ENCODE data around the gene ARRDC5. TPM values are rescaled to one million over a fixed set of nuclear protein-coding genes. Genes with fewer than 3 reads are reported as not detected.
A peak's percentile ranks its signal among the peaks of the same experiment; 100 is the strongest.
"Not testable (repeated sequence)": the region's sequence is repeated elsewhere in the genome, so short reads cannot be mapped to it uniquely, and the experiment has no call there.

The ARRDC5 gene
- total and polyA plus RNA-seq, 4 donors = 0.17 to 0.30 (median 0.26) TPM; not detected in 1

DNA sequence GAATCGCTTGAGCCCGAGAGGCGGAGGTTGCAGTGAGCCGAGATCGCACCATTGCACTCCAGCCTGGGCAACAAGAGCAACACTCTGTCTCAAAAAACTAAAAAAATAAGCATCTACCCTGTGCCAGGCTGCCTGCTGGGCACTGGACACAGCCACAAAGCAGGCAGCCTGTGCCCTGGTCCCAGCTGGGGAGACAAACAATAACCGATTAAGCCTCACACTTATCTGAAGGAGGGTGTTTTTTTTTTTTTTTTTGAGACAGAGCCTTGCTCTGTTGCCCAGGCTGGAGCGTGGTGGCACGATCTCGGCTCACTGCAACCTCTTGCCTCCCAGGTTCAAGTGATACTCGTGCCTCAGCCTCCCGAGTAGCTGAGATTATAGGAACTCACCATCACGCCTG lies 46.2 kb downstream of the ARRDC5 start:
- not testable (repeated sequence) for H3K4me3 ChIP-seq (ENCODE audit: low read depth, low read length); H3K27ac ChIP-seq (ENCODE audit: low read depth, low read length); H3K9me3 ChIP-seq (ENCODE audit: control insufficient read depth, insufficient read depth, low read length); H3K27me3 ChIP-seq (ENCODE audit: control insufficient read depth, insufficient read depth, low read length); H3K4me1 ChIP-seq (ENCODE audit: control insufficient read depth, insufficient read depth, low read length); DNase-seq (ENCODE audit: low read depth in 4 of 6, low spot score in 6 of 6)
- H3K36me3 ChIP-seq (ENCODE audit: control insufficient read depth, insufficient read depth, low read length) = peaks cover 59% of the 10 kb centered on the region
- WGBS (ENCODE audit: insufficient coverage) = 86% methylated on average over 12 of the region's 12 CpGs

GRCh38 chr19:4853506-4853905 lies 49.2 kb downstream of the ARRDC5 start:
- H3K36me3 ChIP-seq (ENCODE audit: control insufficient read depth, insufficient read depth, low read length) = peaks cover 50% of the 10 kb centered on the region
- H3K4me1 ChIP-seq (ENCODE audit: control insufficient read depth, insufficient read depth, low read length); H3K27ac ChIP-seq (ENCODE audit: low read depth, low read length); H3K4me3 ChIP-seq (ENCODE audit: low read depth, low read length); H3K27me3 ChIP-seq (ENCODE audit: control insufficient read depth, insufficient read depth, low read length); H3K9me3 ChIP-seq (ENCODE audit: control insufficient read depth, insufficient read depth, low read length); DNase-seq (ENCODE audit: low read depth in 4 of 6, low spot score in 6 of 6): not testable (repeated sequence)
- 92% methylated on average over 6 of the region's 8 CpGs for WGBS (ENCODE audit: insufficient coverage)

DNA sequence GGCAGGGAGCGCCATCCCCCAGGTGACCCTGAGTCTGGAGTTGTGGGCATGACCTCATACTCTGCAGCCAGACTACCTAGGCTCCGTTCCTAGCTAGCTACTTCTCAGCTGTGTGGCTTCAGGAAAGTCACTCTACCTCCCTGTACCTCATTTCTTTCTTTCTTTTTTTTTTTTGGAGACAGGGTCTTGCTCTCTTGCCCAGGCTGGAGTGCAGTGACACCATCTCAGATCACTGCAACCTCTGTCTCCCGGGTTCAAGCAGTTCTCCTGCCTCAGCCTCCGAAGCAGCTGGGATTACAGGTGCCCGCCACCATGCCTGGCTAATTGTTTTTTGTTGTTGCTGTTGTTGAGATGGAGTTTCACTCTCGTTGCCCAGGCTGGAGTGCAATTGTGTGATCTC lies 50.2 kb downstream of the ARRDC5 start:
- Histone ChIP-seq H3K4me3 (ENCODE audit: low read depth, low read length) (no peak overlapping the region), H3K36me3 (ENCODE audit: control insufficient read depth, insufficient read depth, low read length) (peaks cover 48% of the 10 kb centered on the region), H3K4me1 (ENCODE audit: control insufficient read depth, insufficient read depth, low read length) (no peaks in the 10 kb centered on the region), H3K27ac (ENCODE audit: low read depth, low read length) (no peak overlapping the region), H3K27me3 (ENCODE audit: control insufficient read depth, insufficient read depth, low read length) (no peaks in the 10 kb centered on the region), H3K9me3 (ENCODE audit: control insufficient read depth, insufficient read depth, low read length) (no peaks in the 10 kb centered on the region)
- DNase-seq (ENCODE audit: low read depth in 4 of 6, low spot score in 6 of 6) = no peak
- WGBS (ENCODE audit: insufficient coverage) = 97% methylated on average over 4 of the region's 6 CpGs

- Histone ChIP-seq H3K4me1 (ENCODE audit: control insufficient read depth, insufficient read depth, low read length) (no peaks in the 10 kb centered on the region), H3K27ac (ENCODE audit: low read depth, low read length) (no peak overlapping the region), H3K4me3 (ENCODE audit: low read depth, low read length) (no peak overlapping the region), H3K36me3 (ENCODE audit: control insufficient read depth, insufficient read depth, low read length) (peaks cover 52% of the 10 kb centered on the region), H3K9me3 (ENCODE audit: control insufficient read depth, insufficient read depth, low read length) (no peaks in the 10 kb centered on the region), H3K27me3 (ENCODE audit: control insufficient read depth, insufficient read depth, low read length) (no peaks in the 10 kb centered on the region)
- WGBS (ENCODE audit: insufficient coverage) = 76% methylated on average over 41 of the region's 42 CpGs
- peak in 2 of 6 donors; percentile 75 to 81 for DNase-seq (ENCODE audit: low read depth in 4 of 6, low spot score in 6 of 6)
These were observed 51.0 kb downstream of the ARRDC5 start for GRCh38 chr19:4851551-4852290.

- no peak overlapping the region for H3K27ac ChIP-seq (ENCODE audit: low read depth, low read length)
- 98% methylated on average over 7 of the region's 7 CpGs for WGBS (ENCODE audit: insufficient coverage)
- no peak for DNase-seq (ENCODE audit: low read depth in 4 of 6, low spot score in 6 of 6)
- H3K4me3 ChIP-seq (ENCODE audit: low read depth, low read length) = no peak overlapping the region
- no peaks in the 10 kb centered on the region for H3K4me1 ChIP-seq (ENCODE audit: control insufficient read depth, insufficient read depth, low read length)
- H3K27me3 ChIP-seq (ENCODE audit: control insufficient read depth, insufficient read depth, low read length) = no peaks in the 10 kb centered on the region
- peaks cover 50% of the 10 kb centered on the region for H3K36me3 ChIP-seq (ENCODE audit: control insufficient read depth, insufficient read depth, low read length)
- no peaks in the 10 kb centered on the region for H3K9me3 ChIP-seq (ENCODE audit: control insufficient read depth, insufficient read depth, low read length)
These were observed 53.7 kb downstream of the ARRDC5 start for GRCh38 chr19:4849019-4849418.

DNA sequence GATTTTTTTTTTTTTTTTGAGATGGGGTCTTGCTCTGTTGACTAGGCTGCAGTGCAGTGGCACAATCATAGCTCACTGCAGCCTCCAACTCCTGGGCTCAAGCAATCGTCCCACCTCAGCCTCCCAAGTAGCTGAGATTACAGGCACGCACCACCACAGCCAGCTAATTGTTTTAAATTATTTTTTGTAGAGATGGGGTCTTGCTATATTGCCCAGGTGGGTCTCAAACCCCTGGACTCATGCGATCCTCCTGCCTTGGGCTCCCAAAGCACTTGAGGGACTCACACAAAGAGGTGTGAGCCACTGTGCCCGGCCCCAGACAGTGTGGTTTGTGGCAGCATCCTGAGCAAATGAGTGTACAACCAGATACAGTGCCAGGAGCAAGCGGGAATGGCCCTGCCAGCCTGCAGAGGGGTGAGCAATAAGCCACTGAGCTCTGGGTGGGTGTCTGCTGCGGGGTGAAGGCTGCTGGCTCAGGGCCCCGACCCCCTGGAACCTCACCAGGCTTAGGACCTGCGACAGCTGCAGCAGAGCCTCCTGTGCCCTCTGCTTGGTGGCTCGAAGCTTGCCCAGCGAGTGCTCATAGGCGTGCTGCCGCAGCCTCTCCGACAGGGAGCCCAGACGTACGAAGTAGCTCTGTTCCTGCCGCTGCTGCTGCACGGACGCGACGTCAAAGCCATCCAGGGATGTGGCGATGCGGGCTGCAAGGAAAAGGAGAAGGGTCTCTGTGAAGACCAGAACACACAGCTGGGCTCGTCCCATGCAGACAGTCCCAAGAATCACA lies 55.3 kb downstream of the ARRDC5 start:
- Histone ChIP-seq H3K36me3 (ENCODE audit: control insufficient read depth, insufficient read depth, low read length) (peaks cover 51% of the 10 kb centered on the region), H3K4me3 (ENCODE audit: low read depth, low read length) (no peak overlapping the region), H3K9me3 (ENCODE audit: control insufficient read depth, insufficient read depth, low read length) (no peaks in the 10 kb centered on the region), H3K27me3 (ENCODE audit: control insufficient read depth, insufficient read depth, low read length) (no peaks in the 10 kb centered on the region), H3K4me1 (ENCODE audit: control insufficient read depth, insufficient read depth, low read length) (no peaks in the 10 kb centered on the region), H3K27ac (ENCODE audit: low read depth, low read length) (no peak overlapping the region)
- WGBS (ENCODE audit: insufficient coverage) = 92% methylated on average over 14 of the region's 23 CpGs
- DNase-seq (ENCODE audit: low read depth in 4 of 6, low spot score in 6 of 6) = no peak

DNA sequence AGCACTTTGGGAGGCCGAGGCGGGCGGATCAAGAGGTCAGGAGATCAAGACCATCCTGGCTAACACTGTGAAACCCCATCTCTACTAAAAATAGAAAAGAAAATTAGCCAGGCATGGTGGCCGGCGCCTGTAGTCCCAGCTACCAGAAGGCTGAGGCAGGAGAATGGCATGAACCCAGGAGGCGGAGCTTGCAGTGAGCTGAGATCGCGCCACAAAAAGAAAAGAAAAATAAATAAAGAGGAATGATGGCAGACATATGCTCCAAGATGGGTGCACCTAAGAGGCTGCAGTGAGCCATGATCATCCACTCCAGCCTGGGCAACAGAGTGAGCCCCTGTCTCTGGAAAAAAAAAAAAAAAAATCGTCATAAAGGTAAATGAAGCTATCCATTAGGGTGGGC lies 56.7 kb downstream of the ARRDC5 start:
- not testable (repeated sequence) for H3K27me3 ChIP-seq (ENCODE audit: control insufficient read depth, insufficient read depth, low read length); H3K4me1 ChIP-seq (ENCODE audit: control insufficient read depth, insufficient read depth, low read length); DNase-seq (ENCODE audit: low read depth in 4 of 6, low spot score in 6 of 6); H3K9me3 ChIP-seq (ENCODE audit: control insufficient read depth, insufficient read depth, low read length); H3K4me3 ChIP-seq (ENCODE audit: low read depth, low read length); H3K27ac ChIP-seq (ENCODE audit: low read depth, low read length)
- peaks cover 46% of the 10 kb centered on the region for H3K36me3 ChIP-seq (ENCODE audit: control insufficient read depth, insufficient read depth, low read length)
- WGBS (ENCODE audit: insufficient coverage) = 100% methylated on average over 3 of the region's 9 CpGs

- DNase-seq (ENCODE audit: low read depth in 4 of 6, low spot score in 6 of 6) = no peak
- Histone ChIP-seq H3K27ac (ENCODE audit: low read depth, low read length) (no peak overlapping the region), H3K4me1 (ENCODE audit: control insufficient read depth, insufficient read depth, low read length) (no peaks in the 10 kb centered on the region), H3K9me3 (ENCODE audit: control insufficient read depth, insufficient read depth, low read length) (no peaks in the 10 kb centered on the region), H3K36me3 (ENCODE audit: control insufficient read depth, insufficient read depth, low read length) (peaks cover 44% of the 10 kb centered on the region), H3K4me3 (ENCODE audit: low read depth, low read length) (no peak overlapping the region), H3K27me3 (ENCODE audit: control insufficient read depth, insufficient read depth, low read length) (no peaks in the 10 kb centered on the region)
- WGBS (ENCODE audit: insufficient coverage) = 69% methylated on average over 5 of the region's 10 CpGs
These were observed 58.1 kb downstream of the ARRDC5 start for GRCh38 chr19:4844348-4845179.

- Histone ChIP-seq H3K9me3 (ENCODE audit: control insufficient read depth, insufficient read depth, low read length) (no peaks in the 10 kb centered on the region), H3K36me3 (ENCODE audit: control insufficient read depth, insufficient read depth, low read length) (peaks cover 52% of the 10 kb centered on the region), H3K4me3 (ENCODE audit: low read depth, low read length) (no peak overlapping the region), H3K27me3 (ENCODE audit: control insufficient read depth, insufficient read depth, low read length) (no peaks in the 10 kb centered on the region), H3K27ac (ENCODE audit: low read depth, low read length) (no peak overlapping the region), H3K4me1 (ENCODE audit: control insufficient read depth, insufficient read depth, low read length) (no peaks in the 10 kb centered on the region)
- DNase-seq (ENCODE audit: low read depth in 4 of 6, low spot score in 6 of 6) = no peak
- WGBS (ENCODE audit: insufficient coverage) = 92% methylated on average over 2 of the region's 6 CpGs
These were observed 59.1 kb downstream of the ARRDC5 start for GRCh38 chr19:4843647-4843965.

Measured in spinal cord (tissue), 10 donors.